ENCODE data around the gene COX5A. TPM values are rescaled to one million over a fixed set of nuclear protein-coding genes. Genes with fewer than 3 reads are reported as not detected.
A peak's percentile ranks its signal among the peaks of the same experiment; 100 is the strongest.

The COX5A gene
- total RNA-seq, 1 donor from 2014 or later: 207 TPM

- no peak overlapping the region for H3K27ac Mint-ChIP-seq (ENCODE audit: unreplicated experiment)
- no peaks in the 10 kb centered on the region for H3K27me3 Mint-ChIP-seq (ENCODE audit: low read depth, unreplicated experiment)
- Histone ChIP-seq H3K4me2 (ENCODE audit: low read length) (no peak overlapping the region), H3K36me3 (ENCODE audit: insufficient read depth, low read length) (peaks cover 5% of the 10 kb centered on the region), H4K20me1 (ENCODE audit: insufficient read depth, low read length) (no peaks in the 10 kb centered on the region), H3K27ac (ENCODE audit: low read depth, low read length) (no peak overlapping the region), H3K4me1 (ENCODE audit: insufficient read depth, low read length) (peaks cover 16% of the 10 kb centered on the region), H3K4me3 (ENCODE audit: insufficient read depth, low read depth, low read length) (no peak overlapping the region), H3K79me2 (ENCODE audit: insufficient read depth, low read length) (peaks cover 10% of the 10 kb centered on the region), H2AFZ (ENCODE audit: low read depth, low read length) (no peak overlapping the region), H3K9ac (ENCODE audit: low read length) (no peak overlapping the region), H3K27me3 (ENCODE audit: insufficient read depth, low read length) (no peaks in the 10 kb centered on the region), H3K9me3 (ENCODE audit: insufficient read depth, low read depth, low read length) (no peaks in the 10 kb centered on the region)
- H3K36me3 Mint-ChIP-seq (ENCODE audit: low read depth, unreplicated experiment): peaks cover 9% of the 10 kb centered on the region
- FAIRE-seq (no peak), DNase-seq (ENCODE audit: low read depth) (no peak)
- no peak for TF ChIP-seq CTCF (IDR thresholded peaks at IDR 0.05; ENCODE audit: insufficient read depth, low read depth, low read length)
- no peak for TF ChIP-seq EZH2 (IDR thresholded peaks at IDR 0.05; ENCODE audit: insufficient read depth, low read length)
- peak overlapping the region; percentile 86 for H3K4me3 Mint-ChIP-seq (ENCODE audit: unreplicated experiment)
- H3K4me1 Mint-ChIP-seq (ENCODE audit: low read depth, unreplicated experiment): peaks cover 15% of the 10 kb centered on the region
- H3K9me3 Mint-ChIP-seq (ENCODE audit: unreplicated experiment): no peaks in the 10 kb centered on the region
Observed at GRCh38 chr15:74891469-74891868, 46.4 kb downstream of the COX5A start.

GRCh38 chr15:74890665-74890960 lies 47.3 kb downstream of the COX5A start:
- peak overlapping the region; percentile 85 for H3K4me3 ChIP-seq (ENCODE audit: insufficient read depth, low read depth, low read length)
- no peak for TF ChIP-seq CTCF (IDR thresholded peaks at IDR 0.05; ENCODE audit: insufficient read depth, low read depth, low read length)
- TF ChIP-seq EZH2 (IDR thresholded peaks at IDR 0.05; ENCODE audit: insufficient read depth, low read length): no peak
- Mint-ChIP-seq H3K27me3 (ENCODE audit: low read depth, unreplicated experiment) (no peaks in the 10 kb centered on the region), H3K36me3 (ENCODE audit: low read depth, unreplicated experiment) (peaks cover 9% of the 10 kb centered on the region), H3K9me3 (ENCODE audit: unreplicated experiment) (no peaks in the 10 kb centered on the region), H3K4me1 (ENCODE audit: low read depth, unreplicated experiment) (peaks cover 15% of the 10 kb centered on the region), H3K4me3 (ENCODE audit: unreplicated experiment) (peak overlapping the region; percentile 86), H3K27ac (ENCODE audit: unreplicated experiment) (peak overlapping the region; percentile 29)
- peaks cover 16% of the 10 kb centered on the region for H3K4me1 ChIP-seq (ENCODE audit: insufficient read depth, low read length)
- peaks cover 10% of the 10 kb centered on the region for H3K79me2 ChIP-seq (ENCODE audit: insufficient read depth, low read length)
- no peaks in the 10 kb centered on the region for H3K9me3 ChIP-seq (ENCODE audit: insufficient read depth, low read depth, low read length)
- DNase-seq (ENCODE audit: low read depth) (no peak), FAIRE-seq (no peak)
- H3K9ac ChIP-seq (ENCODE audit: low read length): peak overlapping the region; percentile 92
- H3K27me3 ChIP-seq (ENCODE audit: insufficient read depth, low read length): no peaks in the 10 kb centered on the region
- H4K20me1 ChIP-seq (ENCODE audit: insufficient read depth, low read length): no peaks in the 10 kb centered on the region
- peaks cover 3% of the 10 kb centered on the region for H3K36me3 ChIP-seq (ENCODE audit: insufficient read depth, low read length)
- H3K27ac ChIP-seq (ENCODE audit: low read depth, low read length): no peak overlapping the region
- H2AFZ ChIP-seq (ENCODE audit: low read depth, low read length): peak overlapping the region; percentile 97
- peak overlapping the region; percentile 93 for H3K4me2 ChIP-seq (ENCODE audit: low read length)

GRCh38 chr15:74889883-74890664 lies 47.8 kb downstream of the COX5A start, which contains the start of gene MPI:
Gene MPI, plus strand, starts transcription at chr15:74890042. Its CDS starts 32 bp downstream, at chr15:74890074.
- Histone ChIP-seq H3K4me3 (ENCODE audit: insufficient read depth, low read depth, low read length) (peak within 1 kb of the TSS; percentile 85), H3K4me2 (ENCODE audit: low read length) (peak within 1 kb of the TSS; percentile 93), H3K79me2 (ENCODE audit: insufficient read depth, low read length) (peaks cover 10% of the 10 kb centered on the region), H4K20me1 (ENCODE audit: insufficient read depth, low read length) (no peaks in the 10 kb centered on the region), H3K9ac (ENCODE audit: low read length) (peak within 1 kb of the TSS; percentile 92), H3K36me3 (ENCODE audit: insufficient read depth, low read length) (peaks cover 3% of the 10 kb centered on the region), H2AFZ (ENCODE audit: low read depth, low read length) (peak within 1 kb of the TSS; percentile 97), H3K27me3 (ENCODE audit: insufficient read depth, low read length) (no peaks in the 10 kb centered on the region), H3K4me1 (ENCODE audit: insufficient read depth, low read length) (peaks cover 18% of the 10 kb centered on the region), H3K9me3 (ENCODE audit: insufficient read depth, low read depth, low read length) (no peaks in the 10 kb centered on the region), H3K27ac (ENCODE audit: low read depth, low read length) (peak within 1 kb of the TSS; percentile 65)
- peak; percentile 61 for DNase-seq (ENCODE audit: low read depth)
- TF ChIP-seq CTCF (IDR thresholded peaks at IDR 0.05; ENCODE audit: insufficient read depth, low read depth, low read length) (no peak), EZH2 (IDR thresholded peaks at IDR 0.05; ENCODE audit: insufficient read depth, low read length) (no peak)
- Mint-ChIP-seq H3K36me3 (ENCODE audit: low read depth, unreplicated experiment) (peaks cover 8% of the 10 kb centered on the region), H3K9me3 (ENCODE audit: unreplicated experiment) (no peaks in the 10 kb centered on the region), H3K27me3 (ENCODE audit: low read depth, unreplicated experiment) (no peaks in the 10 kb centered on the region), H3K27ac (ENCODE audit: unreplicated experiment) (peak within 1 kb of the TSS; percentile 29), H3K4me3 (ENCODE audit: unreplicated experiment) (peak within 1 kb of the TSS; percentile 86), H3K4me1 (ENCODE audit: low read depth, unreplicated experiment) (peaks cover 15% of the 10 kb centered on the region)
- no peak for FAIRE-seq

Data from astrocyte (in vitro differentiated cells and primary cell).